Measurements from ENCODE around the gene C1QTNF3.

Gene C1QTNF3

GRCh38 chr5:34038838-34039237 is 4.2 kb downstream of the C1QTNF3 start:
- CTCF ChIA-PET = no interaction called here
- DNase-seq (ENCODE audit: extremely low spot score) = no peak

GRCh38 chr5:34038390-34038789 is 4.6 kb downstream of the C1QTNF3 start:
- POLR2A ChIA-PET = no interaction called here
- no peak for TF ChIP-seq CTCF (IDR thresholded peaks at IDR 0.05; ENCODE audit: control extremely low read depth, extremely low read depth, low read depth, missing control alignments)
- CTCF ChIA-PET = no interaction called here
- DNase-seq (ENCODE audit: extremely low spot score) = no peak

More at GRCh38 chr5:34038838-34039237, 4.2 kb downstream of the C1QTNF3 start:
- no peak for TF ChIP-seq CTCF (IDR thresholded peaks at IDR 0.05; ENCODE audit: control extremely low read depth, extremely low read depth, low read depth, missing control alignments)
- POLR2A ChIA-PET = no interaction called here

GRCh38 chr5:34037726-34038125 is 5.3 kb downstream of the C1QTNF3 start:
- no peak for TF ChIP-seq CTCF (IDR thresholded peaks at IDR 0.05; ENCODE audit: control extremely low read depth, extremely low read depth, low read depth, missing control alignments)
- no peak for DNase-seq (ENCODE audit: extremely low spot score)
- CTCF ChIA-PET = no interaction called here
- POLR2A ChIA-PET = no interaction called here

GRCh38 chr5:34035756-34036155 is 7.3 kb downstream of the C1QTNF3 start:
- POLR2A ChIA-PET = no interaction called here
- no peak for DNase-seq (ENCODE audit: extremely low spot score)
- CTCF ChIA-PET = interaction anchor here (1.1 kb wide), 1 partner anchor 32 kb away, joined by 3 read pairs; no protein-coding TSS in a partner anchor
- TF ChIP-seq CTCF (IDR thresholded peaks at IDR 0.05; ENCODE audit: control extremely low read depth, extremely low read depth, low read depth, missing control alignments) = no peak

GRCh38 chr5:34034534-34035327 is 8.3 kb downstream of the C1QTNF3 start:
- ChIA-PET CTCF (interaction anchor here (1.1 kb wide), 1 partner anchor 31 kb away, joined by 3 read pairs; no protein-coding TSS in a partner anchor), POLR2A (no interaction called here)
- peak; percentile 16 for DNase-seq (ENCODE audit: extremely low spot score)
- TF ChIP-seq CTCF (IDR thresholded peaks at IDR 0.05; ENCODE audit: control extremely low read depth, extremely low read depth, low read depth, missing control alignments) = no peak

GRCh38 chr5:34031966-34032365 is 11.0 kb downstream of the C1QTNF3 start:
- ChIA-PET POLR2A (no interaction called here), CTCF (no interaction called here)

More at GRCh38 chr5:34031966-34032365, 11.0 kb downstream of the C1QTNF3 start:
- no peak for DNase-seq (ENCODE audit: extremely low spot score)
- TF ChIP-seq CTCF (IDR thresholded peaks at IDR 0.05; ENCODE audit: control extremely low read depth, extremely low read depth, low read depth, missing control alignments) = no peak

Measured in GM10248 (cell line).